ENCODE data around the gene APOL5.

- TF ChIP-seq CTCF (IDR thresholded peaks at IDR 0.05) (no peak), POLR2A (IDR thresholded peaks at IDR 0.05) (no peak)
These were observed 15.4 kb downstream of the APOL5 start for GRCh38 chr22:35733036-35733435.
